Ovary (tissue), 9 donors: ENCODE data around the gene PEX5. TPM values are rescaled to one million over a fixed set of nuclear protein-coding genes. Genes with fewer than 3 reads are reported as not detected.

Experiments
- DNase-seq, 5 donors: peaks; one replicate each; pipeline ENCODE4 v3.0.0-alpha.2; 2019 to 2020
- H3K27ac ChIP-seq, 2 donors: fragments of 200-600 bp; one replicate each; pipeline versions ENCODE4 v1.5.1 to v1.8.0; 2019 to 2022
- H3K27me3 ChIP-seq: fragments of 200-600 bp; one replicate; pipeline ENCODE4 v1.8.0; 2022
- H3K36me3 ChIP-seq: fragments of 200-600 bp; sonication (generic); one replicate; pipeline ENCODE4 v1.5.1; 2019
- H3K4me1 ChIP-seq: one replicate; pipeline ENCODE4 v1.8.1; 2013; ENCODE audit warnings: mild to moderate bottlenecking, moderate library complexity; ENCODE audit not compliant: insufficient read depth
- H3K4me3 ChIP-seq: fragments of 200-600 bp; sonication (generic); one replicate; pipeline ENCODE4 v1.5.1; 2017
- H3K9me3 ChIP-seq, 2 donors: fragments of 200-600 bp in 1 of 2; sonication (generic) in 1 of 2; one replicate each; pipeline versions ENCODE4 v1.5.1 to v1.8.1; 2013 to 2019; ENCODE audit warnings: mild to moderate bottlenecking in 1 of 2, moderate library complexity in 1 of 2
- EP300 ChIP-seq: sonication (generic); formaldehyde crosslinking; IDR thresholded peaks from one replicate; pipeline ENCODE4 v1.6.1; 2017; ENCODE audit warnings: antibody characterized with exemption
- POLR2A ChIP-seq: fragments of 450-650 bp; IDR thresholded peaks from one replicate; pipeline ENCODE4 v1.6.1; 2017; ENCODE audit warnings: antibody characterized with exemption, mild to moderate bottlenecking, moderate library complexity
- WGBS, 3 donors: extraction: QIAGEN DNeasy Blood & Tissue Kit in 1 of 3; methylation state at CpG; one replicate each; pipeline versions ENCODE4 v1.1.5 to v1.1.7; 2013 to 2017; 5-methylcytosine and 5-hydroxymethylcytosine counted together
- intact Hi-C, 4 donors: fragments of 100-400 bp; cut with DNase I; formaldehyde crosslinking; loops; one replicate each; pipeline versions ENCODE4 v1.11.0 to v1.15.1; 2022 to 2023
- polyA plus RNA-seq, 2 donors: library from polyadenylated mRNA; stranded (reverse); fragments of 200-250 nt in 1 of 2; fragments of 350-450 nt in 1 of 2; fragmentation: Illumina TruSeq in 1 of 2; extraction: RNeasy Lipid Tissue Mini Kit (QIAGEN cat#74804) in 1 of 2; gene quantifications; one replicate each; pipeline ENCODE4 v1.2.3, GENCODE V29; 2013 to 2014
- total RNA-seq, 7 donors: library from RNA; depleted of rRNA in 2 of 7; stranded (reverse); fragments of >200 nt in 2 of 7; fragmentation: NEBNext Ultra II Directional in 3 of 7; extraction: Animal tissue kit (Norgen Biotek cat#: 25700) in 3 of 7; gene quantifications; one replicate each; pipeline versions ENCODE4 v1.1.0 to v1.2.4, GENCODE V29; 2016 to 2023
- TF ChIP-seq, protein P1 (sequence below), 3 donors: fragments of 450-650 bp in 2 of 3; fragments of 200-600 bp in 1 of 3; IDR thresholded peaks; one replicate each; pipeline versions ENCODE4 v1.5.1 to v1.8.0; 2016 to 2022; ENCODE audit warnings: antibody characterized with exemption in 3 of 3, mild to moderate bottlenecking in 1 of 3
- donor health status: DM: no; HTN: no; CAD: no; lungs with moderate emphysema.
- donor health status: DM: no; HTN: no; CAD: no.
- donor health status: Bipolar disorder and iron deficiency.
- donor health status: DM: yes; HTN: yes; CAD: no.
- donor health status: DM: no; HTN: no; CAD: no.
- donor health status: DM: yes; HTN: yes; CAD: no.

PEX5 gene
- total and polyA plus RNA-seq, 9 donors, result 23.0 to 71.4 (median 58.1) TPM

DNA sequence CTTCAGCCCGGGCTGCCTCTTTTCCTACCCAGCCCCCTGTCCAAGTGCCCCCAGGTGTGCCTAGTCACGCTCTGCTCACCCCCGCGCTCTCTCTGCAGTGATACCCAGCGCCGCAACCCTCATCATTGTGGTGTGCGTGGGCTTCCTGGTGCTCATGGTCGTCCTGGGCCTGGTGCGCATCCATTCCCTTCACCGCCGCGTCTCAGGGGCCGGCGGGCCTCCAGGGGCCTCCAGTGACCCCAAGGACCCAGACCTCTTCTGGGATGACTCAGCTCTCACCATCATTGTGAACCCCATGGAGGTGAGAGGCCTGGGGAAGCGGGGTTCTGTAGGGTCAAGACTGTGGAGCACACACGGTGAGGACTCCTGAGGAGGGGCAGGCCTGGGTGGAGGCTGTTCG, 32.1 kb upstream of the PEX5 start:
- Histone ChIP-seq H3K27ac (no peak overlapping the region), H3K36me3 (no peaks in the 10 kb centered on the region), H3K4me3 (no peak overlapping the region), H3K27me3 (no peaks in the 10 kb centered on the region), H3K9me3 (no peaks in the 10 kb centered on the region), H3K4me1 (no peaks in the 10 kb centered on the region)
- no peak for DNase-seq
- TF ChIP-seq, protein P1, sequence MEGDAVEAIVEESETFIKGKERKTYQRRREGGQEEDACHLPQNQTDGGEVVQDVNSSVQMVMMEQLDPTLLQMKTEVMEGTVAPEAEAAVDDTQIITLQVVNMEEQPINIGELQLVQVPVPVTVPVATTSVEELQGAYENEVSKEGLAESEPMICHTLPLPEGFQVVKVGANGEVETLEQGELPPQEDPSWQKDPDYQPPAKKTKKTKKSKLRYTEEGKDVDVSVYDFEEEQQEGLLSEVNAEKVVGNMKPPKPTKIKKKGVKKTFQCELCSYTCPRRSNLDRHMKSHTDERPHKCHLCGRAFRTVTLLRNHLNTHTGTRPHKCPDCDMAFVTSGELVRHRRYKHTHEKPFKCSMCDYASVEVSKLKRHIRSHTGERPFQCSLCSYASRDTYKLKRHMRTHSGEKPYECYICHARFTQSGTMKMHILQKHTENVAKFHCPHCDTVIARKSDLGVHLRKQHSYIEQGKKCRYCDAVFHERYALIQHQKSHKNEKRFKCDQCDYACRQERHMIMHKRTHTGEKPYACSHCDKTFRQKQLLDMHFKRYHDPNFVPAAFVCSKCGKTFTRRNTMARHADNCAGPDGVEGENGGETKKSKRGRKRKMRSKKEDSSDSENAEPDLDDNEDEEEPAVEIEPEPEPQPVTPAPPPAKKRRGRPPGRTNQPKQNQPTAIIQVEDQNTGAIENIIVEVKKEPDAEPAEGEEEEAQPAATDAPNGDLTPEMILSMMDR (IDR thresholded peaks at IDR 0.05), result no peak
- no peak for TF ChIP-seq EP300
- intact Hi-C loops, result no loop called here
- 87 to 92% (median 88%) methylated on average over 17 of the region's 17 CpGs for WGBS, 3 donors

DNA sequence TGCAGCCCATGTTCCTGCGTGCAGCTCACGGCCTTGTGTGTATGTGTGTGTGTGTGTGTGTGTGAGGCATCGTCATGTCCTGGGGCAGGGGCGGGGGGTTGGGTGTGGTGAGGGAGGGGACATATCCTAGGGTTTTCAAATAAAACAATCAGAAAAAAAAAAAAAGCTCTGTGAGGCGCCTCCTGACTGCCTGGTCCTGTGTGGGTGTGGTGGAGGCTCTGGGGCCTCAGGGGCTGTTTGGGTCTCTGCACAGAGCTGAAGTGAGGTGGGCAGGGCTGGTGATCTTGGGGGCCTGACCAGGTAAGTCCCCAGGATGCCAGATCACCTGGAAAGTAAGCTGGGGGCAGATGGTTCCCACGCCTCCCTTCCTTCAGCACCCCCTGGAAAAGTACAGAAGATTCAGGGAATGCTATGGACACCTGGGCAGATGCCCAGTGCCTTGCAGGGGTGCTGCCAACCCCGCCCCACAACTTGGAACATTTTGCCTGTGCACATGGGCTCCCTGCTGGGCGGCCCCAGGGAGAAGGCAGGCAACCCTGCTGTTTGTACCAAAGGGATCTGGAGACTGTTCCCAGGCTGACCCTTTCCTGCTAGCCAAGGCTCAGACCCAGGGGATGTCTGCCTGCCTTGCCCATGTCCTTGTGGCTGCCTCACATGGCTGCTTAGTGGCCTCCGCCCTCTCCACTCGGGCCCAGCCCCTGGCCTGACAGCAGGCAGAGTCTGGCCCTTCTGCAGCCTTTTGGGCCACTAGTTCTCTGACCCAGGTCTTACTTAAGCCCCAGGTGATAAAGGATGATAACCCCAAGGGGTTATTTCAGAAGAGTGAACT, 30.5 kb upstream of the PEX5 start:
- no peak for DNase-seq
- intact Hi-C loops, result no loop called here
- TF ChIP-seq EP300 (no peak), POLR2A (no peak)
- TF ChIP-seq, protein P1 (IDR thresholded peaks at IDR 0.05), result no peak
- Histone ChIP-seq H3K4me1 (no peaks in the 10 kb centered on the region), H3K9me3 (no peaks in the 10 kb centered on the region), H3K27me3 (no peaks in the 10 kb centered on the region), H3K4me3 (no peak overlapping the region), H3K27ac (no peak overlapping the region), H3K36me3 (no peaks in the 10 kb centered on the region)
- 75 to 84% (median 76%) methylated on average over 9 to 10 of the region's 10 CpGs for WGBS, 3 donors

DNA sequence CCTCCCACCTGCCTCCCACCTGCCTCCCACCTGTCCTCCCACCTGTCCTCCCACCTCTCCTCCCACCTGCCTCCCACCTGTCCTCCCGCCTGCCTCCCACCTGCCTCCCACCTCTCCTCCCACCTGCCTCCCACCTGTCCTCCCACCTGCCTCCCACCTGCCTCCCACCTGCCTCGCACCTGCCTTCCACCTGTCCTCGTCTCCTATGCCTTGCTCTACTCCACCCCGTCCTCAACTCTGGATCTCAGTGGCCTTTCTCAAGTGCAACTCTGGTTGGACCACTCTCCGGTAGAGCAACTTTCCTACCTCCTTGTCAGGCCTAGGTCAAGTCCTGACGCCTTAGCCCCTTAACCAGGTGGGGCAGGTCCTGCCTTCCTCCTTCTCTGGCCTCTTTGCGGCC, 29.3 kb upstream of the PEX5 start:
- 72 to 73% (median 73%) methylated on average over 7 of the region's 7 CpGs for WGBS, 3 donors
- Histone ChIP-seq H3K27me3 (no peaks in the 10 kb centered on the region), H3K4me1 (no peaks in the 10 kb centered on the region), H3K27ac (no peak overlapping the region), H3K4me3 (no peak overlapping the region), H3K9me3 (no peaks in the 10 kb centered on the region), H3K36me3 (no peaks in the 10 kb centered on the region)
- TF ChIP-seq, protein P1 (IDR thresholded peaks at IDR 0.05), result no peak
- TF ChIP-seq EP300, result no peak
- intact Hi-C loops, result no loop called here
- no peak for DNase-seq

DNA sequence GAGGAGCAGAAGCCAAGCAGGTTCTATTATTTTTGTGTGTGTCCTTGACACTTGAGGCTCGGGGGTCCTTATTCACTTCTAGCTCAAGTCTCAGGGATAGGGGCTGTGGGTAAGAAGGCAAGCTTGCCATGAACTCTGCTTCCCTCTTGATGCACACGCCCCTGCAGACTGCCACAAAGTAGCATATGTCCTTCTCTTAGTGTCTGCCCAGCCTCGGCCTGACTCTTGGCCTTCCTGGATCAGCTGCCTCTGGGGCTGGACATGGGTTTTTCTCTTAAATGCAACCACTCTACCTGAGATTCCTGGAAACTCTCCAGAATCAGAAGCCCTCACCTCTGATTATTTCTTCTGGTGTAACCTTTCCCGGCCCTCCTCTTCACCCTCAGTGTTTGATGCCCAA, 28.2 kb upstream of the PEX5 start:
- DNase-seq, result no peak
- Histone ChIP-seq H3K4me1 (no peaks in the 10 kb centered on the region), H3K36me3 (no peaks in the 10 kb centered on the region), H3K4me3 (no peak overlapping the region), H3K27ac (no peak overlapping the region), H3K9me3 (no peaks in the 10 kb centered on the region), H3K27me3 (no peaks in the 10 kb centered on the region)
- intact Hi-C loops, result no loop called here
- TF ChIP-seq POLR2A (no peak), EP300 (no peak)
- WGBS, 3 donors, result 74 to 88% (median 74%) methylated on average over 4 of the region's 4 CpGs

DNA sequence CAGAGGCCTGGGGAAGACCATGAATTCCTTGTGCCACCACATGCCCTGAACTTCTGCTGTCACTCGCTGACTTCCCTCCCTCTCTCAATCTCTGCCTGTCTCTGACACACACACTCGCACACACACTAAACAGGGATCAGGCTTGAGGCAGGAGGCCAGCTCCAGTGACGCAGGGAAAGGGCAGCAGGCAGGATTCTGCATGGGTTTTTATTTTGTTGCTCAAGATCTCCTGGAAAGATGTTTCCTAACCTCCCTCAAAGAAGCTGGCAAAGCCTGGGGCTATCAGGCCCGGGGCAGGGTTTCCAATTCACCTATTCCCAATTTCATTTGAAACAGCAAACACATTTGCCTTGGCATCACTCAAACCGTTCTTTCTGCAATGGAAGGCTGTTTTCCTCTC, 27.7 kb upstream of the PEX5 start:
- H3K4me3 ChIP-seq, result no peak overlapping the region
- H3K36me3 ChIP-seq, result no peaks in the 10 kb centered on the region
- H3K4me1 ChIP-seq, result no peaks in the 10 kb centered on the region
- no peak overlapping the region for H3K27ac ChIP-seq
- no peaks in the 10 kb centered on the region for H3K27me3 ChIP-seq
- intact Hi-C loops, result no loop called here
- WGBS, 3 donors, result 79 to 91% (median 91%) methylated on average over 5 of the region's 5 CpGs
- no peak for DNase-seq
- TF ChIP-seq EP300 (no peak), POLR2A (no peak)
- TF ChIP-seq, protein P1 (IDR thresholded peaks at IDR 0.05), result no peak
- no peaks in the 10 kb centered on the region for H3K9me3 ChIP-seq
